AG04450 (cell line): Measurements from ENCODE around the gene NTMT1. TPM values are rescaled to one million over a fixed set of nuclear protein-coding genes. Genes with fewer than 3 reads are reported as not detected.

Experiments
- CTCF ChIA-PET: fragments of 300-600, 350-600 bp; formaldehyde crosslinking; extraction: SDS; loops from one replicate; lab custom pipeline; 2022; ENCODE audit warnings: antibody characterized with exemption, inconsistent platforms; lab: Charles Lee
- POLR2A ChIA-PET: fragments of 350-600 bp; formaldehyde crosslinking; extraction: SDS; loops from one replicate; lab custom pipeline; 2021; ENCODE audit warnings: antibody characterized with exemption, inconsistent platforms; lab: Yijun Ruan, JAX
- DNase-seq: peaks from one replicate; pipeline ENCODE4 v3.0.0-alpha.2; 2011; ENCODE audit warnings: low read depth, low spot score
- H3K27ac ChIP-seq: one replicate; pipeline ENCODE4 v1.5.1; 2012; ENCODE audit warnings: low read depth, low read length, control low read depth
- H3K27me3 ChIP-seq: one replicate; pipeline ENCODE4 v1.6.0; 2012; ENCODE audit warnings: low read length; ENCODE audit not compliant: control insufficient read depth, insufficient read depth
- H3K4me3 ChIP-seq: 2 replicates; pipeline ENCODE4 v1.5.1; 2011; ENCODE audit warnings: mild to moderate bottlenecking, low read depth, low read length, control low read depth
- H3K9me3 ChIP-seq: 2 replicates; pipeline ENCODE4 v1.5.1; 2012; ENCODE audit warnings: low read length; ENCODE audit not compliant: control insufficient read depth, insufficient read depth
- polyA plus RNA-seq: library from polyadenylated mRNA; depleted of rRNA; stranded (reverse); fragments of >200 nt; gene quantifications from 2 replicates; pipeline ENCODE4 v1.2.3, GENCODE V29; 2011
- TF ChIP-seq, protein P1 (sequence below): IDR thresholded peaks from 2 replicates; pipeline ENCODE4 v1.5.1; 2011; ENCODE audit warnings: low read depth, low read length, control low read depth, inconsistent platforms

Gene NTMT1
- polyA plus RNA-seq, 1 experiment: 49.3 TPM

DNA sequence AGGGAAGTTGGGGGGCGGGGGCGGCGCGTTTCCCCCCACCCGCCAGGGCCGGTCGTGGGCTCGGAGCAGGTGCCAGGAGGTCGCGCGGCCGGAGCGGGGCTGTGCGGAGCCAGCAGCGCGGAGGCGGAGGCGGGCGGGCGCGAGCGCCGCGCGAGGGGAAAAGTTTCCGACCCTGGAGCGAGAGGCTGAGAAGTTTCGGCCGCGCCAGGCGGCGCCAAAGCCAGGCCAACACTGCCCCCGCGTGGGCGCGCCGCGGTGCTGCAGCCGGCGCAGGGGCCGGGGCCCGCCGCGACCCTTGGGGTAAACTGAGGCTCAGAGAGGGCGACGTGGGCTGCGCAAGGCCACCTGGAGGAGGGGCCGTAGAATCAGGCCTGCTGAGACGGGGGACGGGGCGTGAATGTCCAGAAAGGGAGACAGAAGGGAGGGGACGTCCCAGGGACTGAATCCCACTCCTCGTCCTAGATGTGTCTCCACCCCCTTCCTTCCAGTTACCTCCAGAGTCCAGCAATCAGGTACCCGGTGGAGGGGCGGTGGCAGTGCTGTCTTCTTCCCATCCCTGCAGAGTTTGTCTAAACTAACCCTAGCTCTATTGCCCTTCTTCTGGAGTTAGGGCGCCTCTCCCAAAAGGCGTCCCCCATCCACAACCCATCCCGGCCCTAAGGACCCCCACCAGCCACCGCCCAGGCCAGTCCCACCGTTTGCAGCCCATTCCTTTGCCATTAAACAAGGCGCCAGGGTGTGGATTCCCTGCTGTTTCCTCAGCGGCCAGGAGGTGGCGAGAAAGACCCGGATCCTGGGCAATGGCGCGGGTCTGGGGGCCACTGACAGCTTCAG lies 15.3 kb upstream of the NTMT1 start:
- no peaks in the 10 kb centered on the region for H3K27me3 ChIP-seq
- TF ChIP-seq, protein P1, sequence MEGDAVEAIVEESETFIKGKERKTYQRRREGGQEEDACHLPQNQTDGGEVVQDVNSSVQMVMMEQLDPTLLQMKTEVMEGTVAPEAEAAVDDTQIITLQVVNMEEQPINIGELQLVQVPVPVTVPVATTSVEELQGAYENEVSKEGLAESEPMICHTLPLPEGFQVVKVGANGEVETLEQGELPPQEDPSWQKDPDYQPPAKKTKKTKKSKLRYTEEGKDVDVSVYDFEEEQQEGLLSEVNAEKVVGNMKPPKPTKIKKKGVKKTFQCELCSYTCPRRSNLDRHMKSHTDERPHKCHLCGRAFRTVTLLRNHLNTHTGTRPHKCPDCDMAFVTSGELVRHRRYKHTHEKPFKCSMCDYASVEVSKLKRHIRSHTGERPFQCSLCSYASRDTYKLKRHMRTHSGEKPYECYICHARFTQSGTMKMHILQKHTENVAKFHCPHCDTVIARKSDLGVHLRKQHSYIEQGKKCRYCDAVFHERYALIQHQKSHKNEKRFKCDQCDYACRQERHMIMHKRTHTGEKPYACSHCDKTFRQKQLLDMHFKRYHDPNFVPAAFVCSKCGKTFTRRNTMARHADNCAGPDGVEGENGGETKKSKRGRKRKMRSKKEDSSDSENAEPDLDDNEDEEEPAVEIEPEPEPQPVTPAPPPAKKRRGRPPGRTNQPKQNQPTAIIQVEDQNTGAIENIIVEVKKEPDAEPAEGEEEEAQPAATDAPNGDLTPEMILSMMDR: peak; percentile 80
- ChIA-PET POLR2A (interaction anchor here (1.0 to 1.2 kb wide), 2 partner anchors 150 to 433 kb away, joined by 3 to 5 read pairs; partner anchors contain the start of gene IER5L), CTCF (interaction anchor here (0.5 to 2.2 kb wide), 22 partner anchors 12 to 492 kb away, joined by 3 to 21 read pairs (median 4); no protein-coding TSS in a partner anchor)
- H3K9me3 ChIP-seq: no peaks in the 10 kb centered on the region; the same call in 1 of the 2 replicates
- DNase-seq: no peak
- H3K27ac ChIP-seq: peak overlapping the region; percentile 47
- peak overlapping the region; percentile 68 for H3K4me3 ChIP-seq

GRCh38 chr9:129611307-129611800 lies 14.6 kb upstream of the NTMT1 start:
- TF ChIP-seq, protein P1: no peak
- ChIA-PET CTCF (interaction anchor here (0.5 to 2.2 kb wide), 18 partner anchors 12 to 485 kb away, joined by 3 to 21 read pairs (median 4); no protein-coding TSS in a partner anchor), POLR2A (interaction anchor here (1.0 to 1.2 kb wide), 2 partner anchors 151 to 434 kb away, joined by 3 to 5 read pairs; partner anchors contain the start of gene IER5L)
- no peaks in the 10 kb centered on the region; the same call in 1 of the 2 replicates for H3K9me3 ChIP-seq
- no peaks in the 10 kb centered on the region for H3K27me3 ChIP-seq
- no peak overlapping the region for H3K27ac ChIP-seq
- peak overlapping the region; percentile 68; the same call in 1 of the 2 replicates for H3K4me3 ChIP-seq
- DNase-seq: no peak

- no peaks in the 10 kb centered on the region; the same call in 1 of the 2 replicates for H3K9me3 ChIP-seq
- no peak overlapping the region for H3K4me3 ChIP-seq
- no peak for DNase-seq
- POLR2A ChIA-PET: interaction anchor here (1.1 kb wide), 1 partner anchor 259 kb away, joined by 3 read pairs; no protein-coding TSS in a partner anchor
- H3K27me3 ChIP-seq: no peaks in the 10 kb centered on the region
- TF ChIP-seq, protein P1: no peak
- CTCF ChIA-PET: interaction anchor here (0.7 to 2.2 kb wide), 6 partner anchors 12 to 473 kb away, joined by 3 to 21 read pairs (median 5); partner anchors contain the start of gene NTMT1
- no peak overlapping the region for H3K27ac ChIP-seq
These were observed 13.8 kb upstream of the NTMT1 start for GRCh38 chr9:129612123-129612522.

- DNase-seq: no peak
- no peak overlapping the region for H3K27ac ChIP-seq
- CTCF ChIA-PET: interaction anchor here (0.6 to 4.0 kb wide), 7 partner anchors 11 to 481 kb away, joined by 3 to 10 read pairs (median 5); partner anchors contain the start of gene NTMT1
- TF ChIP-seq, protein P1: no peak
- no peak overlapping the region for H3K4me3 ChIP-seq
- POLR2A ChIA-PET: interaction anchor here (0.8 to 1.1 kb wide), 3 partner anchors 117 to 473 kb away, joined by 3 to 4 read pairs (median 3); no protein-coding TSS in a partner anchor
- no peaks in the 10 kb centered on the region for H3K27me3 ChIP-seq
- H3K9me3 ChIP-seq: no peaks in the 10 kb centered on the region; the same call in 1 of the 2 replicates
These were observed 13.0 kb upstream of the NTMT1 start for GRCh38 chr9:129612815-129613519.
